OCI-LY3 (cell line): ENCODE measurements around the gene SGCE.

ENCODE experiments used
- EZH2phosphoT487 ChIP-seq: fragments of 200-600 bp; shearing (Covaris generic); IDR thresholded peaks from 2 replicates; pipeline ENCODE4 v1.6.1; 2018; ENCODE audit warnings: antibody characterized with exemption, mixed run types, low read depth
- TF ChIP-seq, protein P1 (sequence below): fragments of 200-600, 300-600 bp; sonication (generic); IDR thresholded peaks from 2 replicates; pipeline ENCODE4 v1.5.1; 2014; ENCODE audit warnings: antibody characterized with exemption, low read length, low read depth

DNA sequence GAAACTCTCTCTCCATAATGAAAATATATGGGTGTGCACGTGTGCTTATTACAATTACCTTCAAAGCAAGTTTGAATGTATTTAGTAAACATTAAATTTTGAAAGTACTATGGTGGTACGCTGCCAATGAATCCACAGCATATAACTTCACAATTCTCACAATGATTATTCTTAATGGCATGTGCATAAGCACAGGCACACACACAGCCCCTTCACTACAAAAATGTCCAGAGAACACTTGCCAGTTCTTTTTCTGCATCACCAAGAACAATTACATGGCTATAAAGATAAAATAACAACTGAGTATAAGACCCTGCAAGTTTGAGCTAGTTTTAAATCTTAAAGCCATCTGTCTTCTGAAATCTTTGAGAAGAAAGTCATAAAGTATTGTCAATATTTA is 22.2 kb downstream of the SGCE start:
- TF ChIP-seq, protein P1, sequence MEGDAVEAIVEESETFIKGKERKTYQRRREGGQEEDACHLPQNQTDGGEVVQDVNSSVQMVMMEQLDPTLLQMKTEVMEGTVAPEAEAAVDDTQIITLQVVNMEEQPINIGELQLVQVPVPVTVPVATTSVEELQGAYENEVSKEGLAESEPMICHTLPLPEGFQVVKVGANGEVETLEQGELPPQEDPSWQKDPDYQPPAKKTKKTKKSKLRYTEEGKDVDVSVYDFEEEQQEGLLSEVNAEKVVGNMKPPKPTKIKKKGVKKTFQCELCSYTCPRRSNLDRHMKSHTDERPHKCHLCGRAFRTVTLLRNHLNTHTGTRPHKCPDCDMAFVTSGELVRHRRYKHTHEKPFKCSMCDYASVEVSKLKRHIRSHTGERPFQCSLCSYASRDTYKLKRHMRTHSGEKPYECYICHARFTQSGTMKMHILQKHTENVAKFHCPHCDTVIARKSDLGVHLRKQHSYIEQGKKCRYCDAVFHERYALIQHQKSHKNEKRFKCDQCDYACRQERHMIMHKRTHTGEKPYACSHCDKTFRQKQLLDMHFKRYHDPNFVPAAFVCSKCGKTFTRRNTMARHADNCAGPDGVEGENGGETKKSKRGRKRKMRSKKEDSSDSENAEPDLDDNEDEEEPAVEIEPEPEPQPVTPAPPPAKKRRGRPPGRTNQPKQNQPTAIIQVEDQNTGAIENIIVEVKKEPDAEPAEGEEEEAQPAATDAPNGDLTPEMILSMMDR: no peak
- TF ChIP-seq EZH2phosphoT487: no peak
